ENCODE results near the gene LCMT1.
A peak's percentile ranks its signal among the peaks of the same experiment; 100 is the strongest.
"Not testable (repeated sequence)": the region's sequence is repeated elsewhere in the genome, so short reads cannot be mapped to it uniquely, and the experiment has no call there.

Gene LCMT1

GRCh38 chr16:25111403-25112166 lies at the start of gene LCMT1:
Gene LCMT1 (plus strand): TSS chr16:25111742. CDS start chr16:25111884, 142 bp downstream.
- FAIRE-seq (no peak), DNase-seq (ENCODE audit: insufficient read length, low spot score) (peak; percentile 96)
- no peak for TF ChIP-seq CTCF (IDR thresholded peaks at IDR 0.05; ENCODE audit: insufficient read depth, missing control alignments)

- DNase-seq (ENCODE audit: insufficient read length, low spot score) (no peak), FAIRE-seq (no peak)
- TF ChIP-seq CTCF (IDR thresholded peaks at IDR 0.05; ENCODE audit: insufficient read depth, missing control alignments), result no peak
These were observed 48.4 kb upstream of the LCMT1 start for GRCh38 chr16:25063102-25063501.

- FAIRE-seq, result no peak
- TF ChIP-seq CTCF (IDR thresholded peaks at IDR 0.05; ENCODE audit: insufficient read depth, missing control alignments), result no peak
These were observed 47.7 kb upstream of the LCMT1 start for GRCh38 chr16:25063865-25064264.

GRCh38 chr16:25064281-25064680 lies 47.3 kb upstream of the LCMT1 start:
- not testable (repeated sequence) for FAIRE-seq

More at GRCh38 chr16:25063865-25064264, 47.7 kb upstream of the LCMT1 start:
- no peak for DNase-seq (ENCODE audit: insufficient read length, low spot score)

GRCh38 chr16:25064937-25065336 lies 46.6 kb upstream of the LCMT1 start:
- DNase-seq (ENCODE audit: insufficient read length, low spot score) (no peak), FAIRE-seq (no peak)
- TF ChIP-seq CTCF (IDR thresholded peaks at IDR 0.05; ENCODE audit: insufficient read depth, missing control alignments), result no peak

More at GRCh38 chr16:25064281-25064680, 47.3 kb upstream of the LCMT1 start:
- not testable (repeated sequence) for DNase-seq (ENCODE audit: insufficient read length, low spot score)

GRCh38 chr16:25065899-25066298 lies 45.6 kb upstream of the LCMT1 start:
- DNase-seq (ENCODE audit: insufficient read length, low spot score) (no peak), FAIRE-seq (no peak)
- no peak for TF ChIP-seq CTCF (IDR thresholded peaks at IDR 0.05; ENCODE audit: insufficient read depth, missing control alignments)

GRCh38 chr16:25066426-25066746 lies 45.2 kb upstream of the LCMT1 start:
- TF ChIP-seq CTCF (IDR thresholded peaks at IDR 0.05; ENCODE audit: insufficient read depth, missing control alignments), result no peak
- no peak for FAIRE-seq
- DNase-seq (ENCODE audit: insufficient read length, low spot score), result no peak
